Peyer's patch (tissue), 4 donors: ENCODE measurements around the gene OBSCN.

Experiments used
- CTCF ChIP-seq, 6 experiments: fragments of 450-650 bp in 4 of 6; fragments of 200-600 bp in 2 of 6; sonication (generic) in 1 of 6; IDR thresholded peaks; one replicate each; pipeline ENCODE4 v1.5.1; 2017 to 2019; ENCODE audit warnings: antibody characterized with exemption in 6 of 6, mild to moderate bottlenecking in 3 of 6, moderate library complexity in 1 of 6
- POLR2A ChIP-seq, 2 donors: fragments of 450-650 bp; IDR thresholded peaks; one replicate each; pipeline ENCODE4 v1.5.1; 2017; ENCODE audit warnings: antibody characterized with exemption in 2 of 2, mild to moderate bottlenecking in 2 of 2, moderate library complexity in 2 of 2

GRCh38 chr1:228337031-228337564 lies 129.3 kb downstream of the OBSCN start:
- TF ChIP-seq CTCF (IDR thresholded peaks at IDR 0.05), result no peak
- TF ChIP-seq POLR2A (IDR thresholded peaks at IDR 0.05), result no peak
